ENCODE measurements around the gene ADAM17. TPM values are rescaled to one million over a fixed set of nuclear protein-coding genes. Genes with fewer than 3 reads are reported as not detected.
A peak's percentile ranks its signal among the peaks of the same experiment; 100 is the strongest.

The ADAM17 gene
- total and polyA plus RNA-seq, 10 of the 15 experiments (the other 5 are each of a cell fraction or from before 2014, with no cell fraction given), result 2.3 to 18.5 (median 13.4) TPM

GRCh38 chr2:9552219-9553178, 3.1 kb downstream of the ADAM17 start (continued):
- TF ChIP-seq ZNF687 (IDR thresholded peaks at IDR 0.05) (no peak), RBBP5 (conservative IDR thresholded peaks at IDR 0.05) (no peak), ZNF384 (IDR thresholded peaks at IDR 0.05; ENCODE audit: borderline replicate concordance, low read depth, low read length) (no peak), PBX3 (IDR thresholded peaks at IDR 0.05; ENCODE audit: insufficient replicate concordance, low read depth, low read length) (no peak), EP300 (IDR thresholded peaks at IDR 0.05; ENCODE audit: borderline replicate concordance in 1 of 2, control insufficient read depth in 1 of 2, low read depth in 2 of 2, low read length in 2 of 2) (no peak), POLR2AphosphoS2 (IDR thresholded peaks at IDR 0.05; ENCODE audit: low read depth, low read length) (no peak), CEBPB (IDR thresholded peaks at IDR 0.05; ENCODE audit: borderline replicate concordance in 1 of 2, low read depth in 2 of 2, low read length in 2 of 2) (peak; percentile 94 to 96), KLF5 (IDR thresholded peaks at IDR 0.05; ENCODE audit: partially characterized antibody) (no peak), MTA3 (IDR thresholded peaks at IDR 0.05; ENCODE audit: borderline replicate concordance, low read length) (0 out of 2 replicates have a peak, but pooled peaks have one; percentile 64), ZNF592 (IDR thresholded peaks at IDR 0.05) (no peak), CHD1 (IDR thresholded peaks at IDR 0.05; ENCODE audit: low read depth, low read length) (no peak), TBL1XR1 (IDR thresholded peaks at IDR 0.05; ENCODE audit: low read depth, low read length) (no peak), STAT3 (IDR thresholded peaks at IDR 0.05; ENCODE audit: low read depth, low read length) (no peak), SMC3 (IDR thresholded peaks at IDR 0.05; ENCODE audit: borderline replicate concordance, low read length) (no peak), SPI1 (IDR thresholded peaks at IDR 0.05; ENCODE audit: borderline replicate concordance, insufficient read depth, low read depth, low read length) (no peak), SREBF2 (IDR thresholded peaks at IDR 0.05; ENCODE audit: low read length) (no peak), SIN3A (IDR thresholded peaks at IDR 0.05; ENCODE audit: low read depth, low read length) (no peak), YY1 (IDR thresholded peaks at IDR 0.05; ENCODE audit: low read depth, low read length) (peak; percentile 54; the same call in 1 of the 2 replicates), ZZZ3 (IDR thresholded peaks at IDR 0.05; ENCODE audit: control insufficient read depth, insufficient read length, low read depth) (no peak), SP1 (IDR thresholded peaks at IDR 0.05; ENCODE audit: low read depth, low read length) (no peak), SMARCA5 (IDR thresholded peaks at IDR 0.05) (no peak)

Data from GM12878 (cell line).